ENCODE results near the gene KRT5. TPM values are rescaled to one million over a fixed set of nuclear protein-coding genes. Genes with fewer than 3 reads are reported as not detected.

KRT5 gene
- total RNA-seq, 4 donors from 2014 or later = 3,026 to 9,625 (median 8,067) TPM

GRCh38 chr12:52497975-52498374 lies 22.2 kb downstream of the KRT5 start:
- no peaks in the 10 kb centered on the region for H3K36me3 ChIP-seq
- H3K4me1 ChIP-seq = peaks cover 42% of the 10 kb centered on the region
- 79% methylated on average over 7 of the region's 7 CpGs for WGBS
- no peak for DNase-seq (ENCODE audit: low spot score in 2 of 2)
- no peaks in the 10 kb centered on the region for H3K27me3 ChIP-seq
- H3K9me3 ChIP-seq = no peaks in the 10 kb centered on the region
- H3K4me3 ChIP-seq = no peak overlapping the region
- H3K27ac ChIP-seq = no peak overlapping the region
- TF ChIP-seq EP300 (IDR thresholded peaks at IDR 0.05) (no peak), CTCF (IDR thresholded peaks at IDR 0.05) (no peak), POLR2AphosphoS5 (IDR thresholded peaks at IDR 0.05) (no peak), POLR2A (IDR thresholded peaks at IDR 0.05) (no peak)

- no peak for DNase-seq (ENCODE audit: low spot score in 2 of 2)
- no peaks in the 10 kb centered on the region for H3K36me3 ChIP-seq
- H3K4me1 ChIP-seq = peaks cover 43% of the 10 kb centered on the region
- WGBS = 35% methylated on average over 4 of the region's 4 CpGs
- H3K27ac ChIP-seq = peak overlapping the region; percentile 88
- no peak overlapping the region for H3K4me3 ChIP-seq
- TF ChIP-seq EP300 (IDR thresholded peaks at IDR 0.05) = no peak
- no peak for TF ChIP-seq CTCF (IDR thresholded peaks at IDR 0.05)
- TF ChIP-seq POLR2AphosphoS5 (IDR thresholded peaks at IDR 0.05) = peak in 2 of 3 donors; percentile 31 to 66
- peaks cover 1% of the 10 kb centered on the region for H3K27me3 ChIP-seq
- no peaks in the 10 kb centered on the region for H3K9me3 ChIP-seq
Observed at GRCh38 chr12:52496590-52497071, 23.6 kb downstream of the KRT5 start.

GRCh38 chr12:52496054-52496453 lies 24.1 kb downstream of the KRT5 start:
- H3K4me3 ChIP-seq = no peak overlapping the region
- no peak for TF ChIP-seq POLR2AphosphoS5 (IDR thresholded peaks at IDR 0.05)
- TF ChIP-seq CTCF (IDR thresholded peaks at IDR 0.05) = no peak
- TF ChIP-seq POLR2A (IDR thresholded peaks at IDR 0.05) = no peak
- no peak for TF ChIP-seq EP300 (IDR thresholded peaks at IDR 0.05)

GRCh38 chr12:52495389-52495788 lies 24.8 kb downstream of the KRT5 start:
- no peak for DNase-seq (ENCODE audit: low spot score in 2 of 2)
- WGBS = 58% methylated on average over 3 of the region's 3 CpGs
- H3K27ac ChIP-seq = peak overlapping the region; percentile 88
- no peaks in the 10 kb centered on the region for H3K9me3 ChIP-seq
- H3K4me3 ChIP-seq = no peak overlapping the region
- peaks cover 6% of the 10 kb centered on the region for H3K27me3 ChIP-seq
- TF ChIP-seq EP300 (IDR thresholded peaks at IDR 0.05) (no peak), POLR2A (IDR thresholded peaks at IDR 0.05) (no peak), POLR2AphosphoS5 (IDR thresholded peaks at IDR 0.05) (no peak), CTCF (IDR thresholded peaks at IDR 0.05) (no peak)
- no peaks in the 10 kb centered on the region for H3K36me3 ChIP-seq
- peaks cover 43% of the 10 kb centered on the region for H3K4me1 ChIP-seq

More at GRCh38 chr12:52496054-52496453, 24.1 kb downstream of the KRT5 start:
- peaks cover 43% of the 10 kb centered on the region for H3K4me1 ChIP-seq
- DNase-seq (ENCODE audit: low spot score in 2 of 2) = no peak
- no peaks in the 10 kb centered on the region for H3K36me3 ChIP-seq
- WGBS = 65% methylated on average over 2 of the region's 2 CpGs
- peaks cover 6% of the 10 kb centered on the region for H3K27me3 ChIP-seq
- no peaks in the 10 kb centered on the region for H3K9me3 ChIP-seq
- H3K27ac ChIP-seq = peak overlapping the region; percentile 88

- no peaks in the 10 kb centered on the region for H3K36me3 ChIP-seq
- H3K27ac ChIP-seq = peak overlapping the region; percentile 88
- peaks cover 43% of the 10 kb centered on the region for H3K4me1 ChIP-seq
- TF ChIP-seq POLR2A (IDR thresholded peaks at IDR 0.05) = no peak
- TF ChIP-seq CTCF (IDR thresholded peaks at IDR 0.05) = no peak
- no peak for TF ChIP-seq EP300 (IDR thresholded peaks at IDR 0.05)
- TF ChIP-seq POLR2AphosphoS5 (IDR thresholded peaks at IDR 0.05) = peak; percentile 54 to 94 (median 91)
- DNase-seq (ENCODE audit: low spot score in 2 of 2) = peak in 1 of 2 donors; percentile 84
- no peaks in the 10 kb centered on the region for H3K9me3 ChIP-seq
- H3K27me3 ChIP-seq = peaks cover 6% of the 10 kb centered on the region
- WGBS = 42% methylated on average over 4 of the region's 4 CpGs
- no peak overlapping the region for H3K4me3 ChIP-seq
Observed at GRCh38 chr12:52494518-52494917, 25.7 kb downstream of the KRT5 start.

All from suprapubic skin (tissue), 4 donors.